ENCODE results near the gene OMA1. TPM values are rescaled to one million over a fixed set of nuclear protein-coding genes. Genes with fewer than 3 reads are reported as not detected.

The OMA1 gene
- total RNA-seq, result 12.9 and 17.5 TPM in 2 replicates

GRCh38 chr1:58546520-58547308, at the start of gene OMA1:
OMA1 (minus strand) TSS chr1:58546726; CDS start chr1:58539294, 7,432 bp downstream.

GRCh38 chr1:58576727-58577653, 30.5 kb upstream of the OMA1 start, which contains the start of gene TACSTD2:
TACSTD2 (minus strand) TSS chr1:58577252; CDS start chr1:58577156, 96 bp downstream.

Other genes with a start within 250 kb of the OMA1 start
- 399 and 415 TPM in 2 replicates for gene TACSTD2, start 30.5 kb upstream of the OMA1 start, total RNA-seq
- gene MYSM1, start 153.3 kb upstream of the OMA1 start, total RNA-seq, result 8.9 and 9.7 TPM in 2 replicates
- 78.5 and 89.6 TPM in 2 replicates for gene JUN, start 237.3 kb upstream of the OMA1 start, total RNA-seq